Astrocyte (in vitro differentiated cells and primary cell): ENCODE measurements around the gene IL2RG. TPM values are rescaled to one million over a fixed set of nuclear protein-coding genes. Genes with fewer than 3 reads are reported as not detected.

Experiments
- DNase-seq: peaks from one replicate; pipeline ENCODE4 v3.0.0-alpha.2; 2010; ENCODE audit warnings: low read depth
- FAIRE-seq: peaks from 2 replicates; lab custom pipeline; 2011; peaks lifted over from hg19 to GRCh38; lab: Jason Lieb, UNC
- H2AFZ ChIP-seq: 2 replicates; pipeline ENCODE4 v1.6.0; 2012; ENCODE audit warnings: low read depth, low read length, inconsistent platforms
- H3K27ac ChIP-seq: 2 replicates; pipeline ENCODE4 v1.5.1; 2011; ENCODE audit warnings: low read depth, low read length, inconsistent platforms
- H3K27me3 ChIP-seq: 2 replicates; pipeline ENCODE4 v1.6.0; 2011; ENCODE audit warnings: low read length, inconsistent platforms; ENCODE audit not compliant: insufficient read depth
- H3K36me3 ChIP-seq: 2 replicates; pipeline ENCODE4 v1.5.1; 2011; ENCODE audit warnings: low read length, inconsistent platforms; ENCODE audit not compliant: insufficient read depth
- H3K4me1 ChIP-seq: 2 replicates; pipeline ENCODE4 v1.5.1; 2011; ENCODE audit warnings: low read length, inconsistent platforms; ENCODE audit not compliant: insufficient read depth
- H3K4me2 ChIP-seq: 2 replicates; pipeline ENCODE4 v1.6.0; 2012; ENCODE audit warnings: low read length, inconsistent platforms
- H3K4me3 ChIP-seq: 2 replicates; pipeline ENCODE4 v1.5.1; 2011; ENCODE audit warnings: low read depth, mild to moderate bottlenecking, low read length, inconsistent platforms; ENCODE audit not compliant: insufficient read depth
- H3K79me2 ChIP-seq: 2 replicates; pipeline ENCODE4 v1.6.0; 2012; ENCODE audit warnings: mild to moderate bottlenecking, low read length, inconsistent platforms; ENCODE audit not compliant: insufficient read depth
- H3K9ac ChIP-seq: 2 replicates; pipeline ENCODE4 v1.6.0; 2012; ENCODE audit warnings: mild to moderate bottlenecking, low read length, inconsistent platforms
- H3K9me3 ChIP-seq: 2 replicates; pipeline ENCODE4 v1.5.1; 2012; ENCODE audit warnings: low read depth, mild to moderate bottlenecking, low read length, inconsistent platforms; ENCODE audit not compliant: insufficient read depth
- H4K20me1 ChIP-seq: 2 replicates; pipeline ENCODE4 v1.6.0; 2012; ENCODE audit warnings: low read length, inconsistent platforms; ENCODE audit not compliant: insufficient read depth
- H3K27ac Mint-ChIP-seq: one replicate; pipeline ENCODE4 v1.8.0; 2021; ENCODE audit warnings: mild to moderate bottlenecking, mixed read lengths; ENCODE audit not compliant: unreplicated experiment
- H3K27me3 Mint-ChIP-seq: one replicate; pipeline ENCODE4 v1.8.0; 2021; ENCODE audit warnings: low read depth, mixed read lengths; ENCODE audit not compliant: unreplicated experiment
- H3K36me3 Mint-ChIP-seq: one replicate; pipeline ENCODE4 v1.8.0; 2021; ENCODE audit warnings: low read depth, mixed read lengths; ENCODE audit not compliant: unreplicated experiment
- H3K4me1 Mint-ChIP-seq: one replicate; pipeline ENCODE4 v1.8.0; 2021; ENCODE audit warnings: low read depth, mixed read lengths; ENCODE audit not compliant: unreplicated experiment
- H3K4me3 Mint-ChIP-seq: one replicate; pipeline ENCODE4 v1.8.0; 2021; ENCODE audit warnings: mild to moderate bottlenecking, moderate library complexity, mixed read lengths; ENCODE audit not compliant: unreplicated experiment
- H3K9me3 Mint-ChIP-seq: one replicate; pipeline ENCODE4 v1.8.0; 2021; ENCODE audit warnings: mild to moderate bottlenecking, mixed read lengths; ENCODE audit not compliant: unreplicated experiment
- EZH2 ChIP-seq: IDR thresholded peaks from 2 replicates; pipeline ENCODE4 v1.6.1; 2012; ENCODE audit warnings: mild to moderate bottlenecking, low read length, inconsistent platforms; ENCODE audit not compliant: insufficient read depth
- total RNA-seq: library from RNA; stranded (reverse); gene quantifications from 2 replicates; pipeline ENCODE4 v1.2.1, GENCODE V29; 2021
- TF ChIP-seq, protein P1 (sequence below): IDR thresholded peaks from 2 replicates; pipeline ENCODE4 v1.5.1; 2011; ENCODE audit warnings: low read depth, mild to moderate bottlenecking, inconsistent platforms, low read length, moderate library complexity; ENCODE audit not compliant: insufficient read depth

The IL2RG gene
- total RNA-seq, 1 donor from 2014 or later, result 0.59 TPM

GRCh38 chrX:71095033-71095432, 16.3 kb downstream of the IL2RG start:
- DNase-seq, result no peak
- H3K36me3 Mint-ChIP-seq, result no peaks in the 10 kb centered on the region
- Histone ChIP-seq H3K9me3 (no peaks in the 10 kb centered on the region), H3K79me2 (no peaks in the 10 kb centered on the region), H4K20me1 (no peaks in the 10 kb centered on the region), H3K36me3 (no peaks in the 10 kb centered on the region), H3K27me3 (no peaks in the 10 kb centered on the region), H3K27ac (no peak overlapping the region), H3K9ac (peak overlapping the region; percentile 78), H3K4me2 (peak overlapping the region; percentile 87), H3K4me1 (peaks cover 3% of the 10 kb centered on the region), H3K4me3 (peak overlapping the region; percentile 68), H2AFZ (peak overlapping the region; percentile 81)
- H3K27ac Mint-ChIP-seq, result no peak overlapping the region
- H3K4me1 Mint-ChIP-seq, result peaks cover 7% of the 10 kb centered on the region
- no peak for TF ChIP-seq EZH2
- TF ChIP-seq, protein P1, sequence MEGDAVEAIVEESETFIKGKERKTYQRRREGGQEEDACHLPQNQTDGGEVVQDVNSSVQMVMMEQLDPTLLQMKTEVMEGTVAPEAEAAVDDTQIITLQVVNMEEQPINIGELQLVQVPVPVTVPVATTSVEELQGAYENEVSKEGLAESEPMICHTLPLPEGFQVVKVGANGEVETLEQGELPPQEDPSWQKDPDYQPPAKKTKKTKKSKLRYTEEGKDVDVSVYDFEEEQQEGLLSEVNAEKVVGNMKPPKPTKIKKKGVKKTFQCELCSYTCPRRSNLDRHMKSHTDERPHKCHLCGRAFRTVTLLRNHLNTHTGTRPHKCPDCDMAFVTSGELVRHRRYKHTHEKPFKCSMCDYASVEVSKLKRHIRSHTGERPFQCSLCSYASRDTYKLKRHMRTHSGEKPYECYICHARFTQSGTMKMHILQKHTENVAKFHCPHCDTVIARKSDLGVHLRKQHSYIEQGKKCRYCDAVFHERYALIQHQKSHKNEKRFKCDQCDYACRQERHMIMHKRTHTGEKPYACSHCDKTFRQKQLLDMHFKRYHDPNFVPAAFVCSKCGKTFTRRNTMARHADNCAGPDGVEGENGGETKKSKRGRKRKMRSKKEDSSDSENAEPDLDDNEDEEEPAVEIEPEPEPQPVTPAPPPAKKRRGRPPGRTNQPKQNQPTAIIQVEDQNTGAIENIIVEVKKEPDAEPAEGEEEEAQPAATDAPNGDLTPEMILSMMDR, result no peak
- peak overlapping the region; percentile 87 for H3K4me3 Mint-ChIP-seq
- H3K9me3 Mint-ChIP-seq, result no peaks in the 10 kb centered on the region
- FAIRE-seq, result no peak
- no peaks in the 10 kb centered on the region for H3K27me3 Mint-ChIP-seq

GRCh38 chrX:71091263-71091662, 20.1 kb downstream of the IL2RG start:
- Histone ChIP-seq H3K9ac (no peak overlapping the region), H3K27me3 (no peaks in the 10 kb centered on the region), H3K4me3 (no peak overlapping the region), H3K4me2 (no peak overlapping the region), H4K20me1 (no peaks in the 10 kb centered on the region), H3K27ac (no peak overlapping the region), H2AFZ (no peak overlapping the region), H3K4me1 (peaks cover 3% of the 10 kb centered on the region), H3K79me2 (no peaks in the 10 kb centered on the region), H3K36me3 (no peaks in the 10 kb centered on the region), H3K9me3 (no peaks in the 10 kb centered on the region)
- TF ChIP-seq, protein P1, result no peak
- no peak for TF ChIP-seq EZH2
- Mint-ChIP-seq H3K4me3 (no peak overlapping the region), H3K36me3 (no peaks in the 10 kb centered on the region), H3K27me3 (no peaks in the 10 kb centered on the region), H3K4me1 (peaks cover 3% of the 10 kb centered on the region), H3K9me3 (no peaks in the 10 kb centered on the region), H3K27ac (no peak overlapping the region)
- DNase-seq (no peak), FAIRE-seq (peak; percentile 50)

GRCh38 chrX:71085900-71086299, 25.5 kb downstream of the IL2RG start:
- Mint-ChIP-seq H3K4me1 (peaks cover 4% of the 10 kb centered on the region), H3K36me3 (no peaks in the 10 kb centered on the region), H3K27me3 (no peaks in the 10 kb centered on the region), H3K9me3 (no peaks in the 10 kb centered on the region), H3K27ac (no peak overlapping the region), H3K4me3 (no peak overlapping the region)
- no peak for TF ChIP-seq EZH2
- TF ChIP-seq, protein P1, result no peak
- Histone ChIP-seq H3K4me2 (no peak overlapping the region), H3K27ac (no peak overlapping the region), H3K4me1 (no peaks in the 10 kb centered on the region), H3K27me3 (no peaks in the 10 kb centered on the region), H3K36me3 (no peaks in the 10 kb centered on the region), H2AFZ (no peak overlapping the region), H3K9me3 (no peaks in the 10 kb centered on the region), H3K4me3 (no peak overlapping the region), H4K20me1 (no peaks in the 10 kb centered on the region), H3K79me2 (no peaks in the 10 kb centered on the region), H3K9ac (no peak overlapping the region)
- FAIRE-seq (no peak), DNase-seq (no peak)
